ENCODE measurements around the gene MAST3.

MAST3 gene

GRCh38 chr19:18165794-18166544, 68.4 kb downstream of the MAST3 start:
- TF ChIP-seq CTCF (IDR thresholded peaks at IDR 0.05; ENCODE audit: insufficient read depth, low read length, poor library complexity, severe bottlenecking): no peak
- H3K4me3 ChIP-seq (replicated peaks; ENCODE audit: low read depth, low read length): no peak overlapping the region
- H3K27me3 ChIP-seq (replicated peaks; ENCODE audit: control insufficient read depth, insufficient read depth, low read length): no peaks in the 10 kb centered on the region
- H3K36me3 ChIP-seq (ENCODE audit: control insufficient read depth, insufficient read depth, low read length): peaks cover 17% of the 10 kb centered on the region
- DNase-seq (ENCODE audit: extremely low read depth, insufficient read length): no peak

- peaks cover 15% of the 10 kb centered on the region for H3K36me3 ChIP-seq (ENCODE audit: control insufficient read depth, insufficient read depth, low read length)
- no peaks in the 10 kb centered on the region for H3K27me3 ChIP-seq (replicated peaks; ENCODE audit: control insufficient read depth, insufficient read depth, low read length)
- no peak for TF ChIP-seq CTCF (IDR thresholded peaks at IDR 0.05; ENCODE audit: insufficient read depth, low read length, poor library complexity, severe bottlenecking)
- H3K4me3 ChIP-seq (replicated peaks; ENCODE audit: low read depth, low read length): no peak overlapping the region
- no peak for DNase-seq (ENCODE audit: extremely low read depth, insufficient read length)
Measured at GRCh38 chr19:18167011-18167410, 69.4 kb downstream of the MAST3 start.

- H3K4me3 ChIP-seq (replicated peaks; ENCODE audit: low read depth, low read length): no peak overlapping the region
- H3K36me3 ChIP-seq (ENCODE audit: control insufficient read depth, insufficient read depth, low read length): peaks cover 7% of the 10 kb centered on the region
- no peak for DNase-seq (ENCODE audit: extremely low read depth, insufficient read length)
- H3K27me3 ChIP-seq (replicated peaks; ENCODE audit: control insufficient read depth, insufficient read depth, low read length): no peaks in the 10 kb centered on the region
- TF ChIP-seq CTCF (IDR thresholded peaks at IDR 0.05; ENCODE audit: insufficient read depth, low read length, poor library complexity, severe bottlenecking): peak; percentile 87
Measured at GRCh38 chr19:18167975-18168645, 70.5 kb downstream of the MAST3 start.

GRCh38 chr19:18168673-18169381, 71.2 kb downstream of the MAST3 start:
- no peak for TF ChIP-seq CTCF (IDR thresholded peaks at IDR 0.05; ENCODE audit: insufficient read depth, low read length, poor library complexity, severe bottlenecking)
- no peak for DNase-seq (ENCODE audit: extremely low read depth, insufficient read length)
- H3K27me3 ChIP-seq (replicated peaks; ENCODE audit: control insufficient read depth, insufficient read depth, low read length): no peaks in the 10 kb centered on the region
- H3K4me3 ChIP-seq (replicated peaks; ENCODE audit: low read depth, low read length): no peak overlapping the region
- peaks cover 7% of the 10 kb centered on the region for H3K36me3 ChIP-seq (ENCODE audit: control insufficient read depth, insufficient read depth, low read length)

- Histone ChIP-seq H3K36me3 (ENCODE audit: control insufficient read depth, insufficient read depth, low read length) (peaks cover 9% of the 10 kb centered on the region), H3K27me3 (replicated peaks; ENCODE audit: control insufficient read depth, insufficient read depth, low read length) (no peaks in the 10 kb centered on the region), H3K4me3 (replicated peaks; ENCODE audit: low read depth, low read length) (no peak overlapping the region)
- no peak for TF ChIP-seq CTCF (IDR thresholded peaks at IDR 0.05; ENCODE audit: insufficient read depth, low read length, poor library complexity, severe bottlenecking)
- DNase-seq (ENCODE audit: extremely low read depth, insufficient read length): peak; percentile 80
Measured at GRCh38 chr19:18170714-18171255, 73.2 kb downstream of the MAST3 start.
